Mesothelial cell of epicardium (in vitro differentiated cells): ENCODE measurements around the gene MRPL54. TPM values are rescaled to one million over a fixed set of nuclear protein-coding genes. Genes with fewer than 3 reads are reported as not detected.
A peak's percentile ranks its signal among the peaks of the same experiment; 100 is the strongest.
"Not testable (repeated sequence)": the region's sequence is repeated elsewhere in the genome, so short reads cannot be mapped to it uniquely, and the experiment has no call there.

Experiments used
- DNase-seq, 2 experiments: peaks; one replicate each; pipeline ENCODE4 v3.0.0; 2021; ENCODE audit warnings: low spot score in 2 of 2; ENCODE audit not compliant: unreplicated experiment in 2 of 2
- H3K27ac Mint-ChIP-seq: 2 replicates; pipeline ENCODE4 v1.8.0; 2021; ENCODE audit warnings: mixed read lengths
- H3K27me3 Mint-ChIP-seq: 2 replicates; pipeline ENCODE4 v1.8.0; 2021; ENCODE audit warnings: low read depth, mixed read lengths
- H3K36me3 Mint-ChIP-seq: 2 replicates; pipeline ENCODE4 v1.8.0; 2021; ENCODE audit warnings: mixed read lengths
- H3K4me1 Mint-ChIP-seq: 2 replicates; pipeline ENCODE4 v1.8.0; 2021; ENCODE audit warnings: mixed read lengths
- H3K4me3 Mint-ChIP-seq: 2 replicates; pipeline ENCODE4 v1.8.0; 2021; ENCODE audit warnings: mild to moderate bottlenecking, moderate library complexity, mixed read lengths
- H3K9me3 Mint-ChIP-seq: 2 replicates; pipeline ENCODE4 v1.8.0; 2021; ENCODE audit warnings: mixed read lengths
- total RNA-seq: library from RNA; stranded (reverse); gene quantifications from 3 replicates; pipeline ENCODE4 v1.2.1, GENCODE V29; 2021
- TF ChIP-seq, protein P1 (sequence below): fragments of 200-600 bp; sonication (generic); IDR thresholded peaks from one replicate; pipeline ENCODE4 v1.5.0; 2021; ENCODE audit warnings: antibody characterized with exemption; ENCODE audit not compliant: unreplicated experiment

The MRPL54 gene
- total RNA-seq, 1 donor from 2014 or later, result 30.2 TPM

GRCh38 chr19:3752492-3752891, 10.0 kb upstream of the MRPL54 start:
- Mint-ChIP-seq H3K27me3 (no peaks in the 10 kb centered on the region), H3K4me3 (no peak overlapping the region), H3K36me3 (peaks cover 26% of the 10 kb centered on the region), H3K9me3 (no peaks in the 10 kb centered on the region), H3K4me1 (no peaks in the 10 kb centered on the region), H3K27ac (no peak overlapping the region)
- TF ChIP-seq, protein P1, sequence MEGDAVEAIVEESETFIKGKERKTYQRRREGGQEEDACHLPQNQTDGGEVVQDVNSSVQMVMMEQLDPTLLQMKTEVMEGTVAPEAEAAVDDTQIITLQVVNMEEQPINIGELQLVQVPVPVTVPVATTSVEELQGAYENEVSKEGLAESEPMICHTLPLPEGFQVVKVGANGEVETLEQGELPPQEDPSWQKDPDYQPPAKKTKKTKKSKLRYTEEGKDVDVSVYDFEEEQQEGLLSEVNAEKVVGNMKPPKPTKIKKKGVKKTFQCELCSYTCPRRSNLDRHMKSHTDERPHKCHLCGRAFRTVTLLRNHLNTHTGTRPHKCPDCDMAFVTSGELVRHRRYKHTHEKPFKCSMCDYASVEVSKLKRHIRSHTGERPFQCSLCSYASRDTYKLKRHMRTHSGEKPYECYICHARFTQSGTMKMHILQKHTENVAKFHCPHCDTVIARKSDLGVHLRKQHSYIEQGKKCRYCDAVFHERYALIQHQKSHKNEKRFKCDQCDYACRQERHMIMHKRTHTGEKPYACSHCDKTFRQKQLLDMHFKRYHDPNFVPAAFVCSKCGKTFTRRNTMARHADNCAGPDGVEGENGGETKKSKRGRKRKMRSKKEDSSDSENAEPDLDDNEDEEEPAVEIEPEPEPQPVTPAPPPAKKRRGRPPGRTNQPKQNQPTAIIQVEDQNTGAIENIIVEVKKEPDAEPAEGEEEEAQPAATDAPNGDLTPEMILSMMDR, result no peak
- no peak for DNase-seq

- no peak overlapping the region for H3K4me3 Mint-ChIP-seq
- H3K27me3 Mint-ChIP-seq, result no peaks in the 10 kb centered on the region
- peaks cover 26% of the 10 kb centered on the region for H3K36me3 Mint-ChIP-seq
- no peak overlapping the region for H3K27ac Mint-ChIP-seq
- no peaks in the 10 kb centered on the region for H3K4me1 Mint-ChIP-seq
- TF ChIP-seq, protein P1, result no peak
- no peaks in the 10 kb centered on the region for H3K9me3 Mint-ChIP-seq
- DNase-seq, result no peak
These were observed 8.7 kb upstream of the MRPL54 start for GRCh38 chr19:3753631-3754410.

DNA sequence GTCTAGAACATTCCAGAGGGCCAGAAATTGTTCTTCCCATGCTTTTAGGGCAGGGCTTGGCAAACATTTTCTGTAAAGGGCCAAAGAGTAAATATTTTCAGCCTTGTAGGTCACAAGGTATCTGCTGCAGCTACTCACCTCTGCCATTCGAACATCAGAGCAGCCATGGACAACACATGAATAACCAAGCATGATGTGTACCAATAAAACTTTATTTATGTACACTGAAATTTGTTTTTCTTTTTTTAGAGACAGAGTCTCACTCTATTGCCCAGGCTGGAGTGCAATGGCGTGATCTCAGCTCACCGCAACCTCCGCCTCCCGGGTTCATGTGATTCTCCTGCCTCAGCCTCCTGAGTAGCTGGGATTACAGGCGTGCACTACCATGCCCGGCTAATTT, 4.8 kb upstream of the MRPL54 start:
- peaks cover 14% of the 10 kb centered on the region for H3K36me3 Mint-ChIP-seq
- H3K27ac Mint-ChIP-seq, H3K9me3 Mint-ChIP-seq, H3K4me3 Mint-ChIP-seq, DNase-seq, H3K27me3 Mint-ChIP-seq: not testable (repeated sequence)
- peaks cover 10% of the 10 kb centered on the region for H3K4me1 Mint-ChIP-seq

- not testable (repeated sequence) for H3K9me3 Mint-ChIP-seq, H3K27ac Mint-ChIP-seq, DNase-seq, H3K4me3 Mint-ChIP-seq, H3K27me3 Mint-ChIP-seq
- H3K36me3 Mint-ChIP-seq, result peaks cover 17% of the 10 kb centered on the region
- H3K4me1 Mint-ChIP-seq, result peaks cover 15% of the 10 kb centered on the region
These were observed 4.2 kb upstream of the MRPL54 start for GRCh38 chr19:3758297-3758696.

- Mint-ChIP-seq H3K36me3 (peaks cover 14% of the 10 kb centered on the region), H3K27ac (no peak overlapping the region), H3K4me1 (peaks cover 15% of the 10 kb centered on the region)
These were observed 2.8 kb upstream of the MRPL54 start for GRCh38 chr19:3759482-3760254.

GRCh38 chr19:3760871-3761361, 1.6 kb upstream of the MRPL54 start:
- TF ChIP-seq, protein P1, result no peak
- Mint-ChIP-seq H3K27ac (peak overlapping the region; percentile 98), H3K27me3 (no peaks in the 10 kb centered on the region), H3K4me1 (peaks cover 15% of the 10 kb centered on the region), H3K36me3 (peaks cover 8% of the 10 kb centered on the region), H3K9me3 (no peaks in the 10 kb centered on the region), H3K4me3 (peak overlapping the region; percentile 97)
- DNase-seq, result no peak

More at GRCh38 chr19:3759482-3760254, 2.8 kb upstream of the MRPL54 start:
- Mint-ChIP-seq H3K4me3 (peak overlapping the region; percentile 97), H3K9me3 (no peaks in the 10 kb centered on the region), H3K27me3 (no peaks in the 10 kb centered on the region)
- TF ChIP-seq, protein P1, result no peak
- no peak for DNase-seq
